UCSD-AML1 (cell line): ENCODE measurements around the gene AVPI1.
"Not testable (repeated sequence)": the region's sequence is repeated elsewhere in the genome, so short reads cannot be mapped to it uniquely, and the experiment has no call there.

Experiments used
- DNase-seq: peaks from one replicate; lab custom pipeline; 2025; ENCODE audit not compliant: unreplicated experiment; lab: John Stamatoyannopoulos, UW

Gene AVPI1

GRCh38 chr10:97713339-97713825 is 26.3 kb upstream of the AVPI1 start, which contains the start of gene MARVELD1:
Gene MARVELD1, plus strand, starts transcription at chr10:97713730. Its CDS starts 147 bp downstream, at chr10:97713877.
- DNase-seq = peak; percentile 75

GRCh38 chr10:97711640-97712572 is 24.9 kb upstream of the AVPI1 start:
- DNase-seq = no peak

- DNase-seq = peak; percentile 45
Observed at GRCh38 chr10:97708976-97709946, 22.2 kb upstream of the AVPI1 start.

GRCh38 chr10:97708167-97708566 is 21.1 kb upstream of the AVPI1 start:
- no peak for DNase-seq

- DNase-seq = no peak
Observed at GRCh38 chr10:97707134-97707861, 20.3 kb upstream of the AVPI1 start.

GRCh38 chr10:97705006-97705670 is 18.1 kb upstream of the AVPI1 start:
- no peak for DNase-seq

GRCh38 chr10:97704341-97704740 is 17.3 kb upstream of the AVPI1 start:
- no peak for DNase-seq

GRCh38 chr10:97703398-97704067 is 16.5 kb upstream of the AVPI1 start:
- DNase-seq = no peak

GRCh38 chr10:97701438-97702069 is 14.5 kb upstream of the AVPI1 start:
- DNase-seq = no peak

GRCh38 chr10:97698072-97698655 is 11.1 kb upstream of the AVPI1 start:
- not testable (repeated sequence) for DNase-seq

- DNase-seq = no peak
Observed at GRCh38 chr10:97690133-97690532, 3.1 kb upstream of the AVPI1 start.

- no peak for DNase-seq
Observed at GRCh38 chr10:97689559-97690020, 2.5 kb upstream of the AVPI1 start.

GRCh38 chr10:97687785-97688781 is 1.0 kb upstream of the AVPI1 start:
- no peak for DNase-seq

GRCh38 chr10:97686301-97686961 is 610 bp downstream of the AVPI1 start:
- no peak for DNase-seq

GRCh38 chr10:97685395-97685958 is 1.6 kb downstream of the AVPI1 start:
- DNase-seq = no peak

GRCh38 chr10:97684866-97685394 is 2.1 kb downstream of the AVPI1 start:
- DNase-seq = no peak
